Activated CD8-positive, alpha-beta memory T cell treated with anti-CD3 and anti-CD28 coated beads for 48 hours (primary cell): ENCODE results near the gene SH3PXD2A.
"Not testable (repeated sequence)": the region's sequence is repeated elsewhere in the genome, so short reads cannot be mapped to it uniquely, and the experiment has no call there.

Source experiments
- DNase-seq, 3 experiments: peaks; one replicate each; pipeline ENCODE4 v3.0.0-alpha.2; 2020; ENCODE audit warnings: low read depth in 2 of 3, low spot score in 2 of 3

The SH3PXD2A gene

DNA sequence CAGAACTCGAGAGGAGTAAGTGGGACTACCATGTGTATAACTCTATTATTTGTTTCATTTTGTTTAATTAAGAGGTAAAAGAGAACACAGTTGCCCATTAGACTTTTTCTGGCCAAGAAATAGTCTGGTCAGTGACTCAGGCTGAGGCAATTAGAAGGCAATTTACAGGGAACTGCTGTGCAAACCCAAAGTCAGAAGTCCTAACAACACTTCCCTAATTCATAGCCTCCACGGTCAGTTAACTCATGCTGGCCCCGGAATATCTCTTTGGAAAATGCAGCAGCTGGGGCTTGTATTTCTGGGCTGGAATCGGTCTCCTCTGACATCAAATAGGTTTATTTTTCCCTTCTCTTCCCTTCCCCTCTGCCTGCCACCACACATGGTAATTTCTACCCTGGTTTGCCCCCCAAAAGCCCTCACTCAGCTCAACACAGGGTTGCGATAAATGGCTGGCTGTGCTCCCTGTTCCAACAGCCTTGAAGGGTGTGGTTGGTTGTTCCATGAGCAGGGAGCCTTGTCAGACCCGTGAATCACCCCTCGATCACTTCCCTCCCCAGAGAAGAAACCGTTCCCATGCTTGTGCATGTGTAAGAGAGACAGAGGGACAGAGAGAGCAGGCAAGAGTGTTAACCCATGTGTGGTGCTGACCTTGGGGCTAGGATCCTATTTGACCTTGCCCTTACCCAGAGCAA, 5.3 kb downstream of the SH3PXD2A start:
- no peak for DNase-seq

DNA sequence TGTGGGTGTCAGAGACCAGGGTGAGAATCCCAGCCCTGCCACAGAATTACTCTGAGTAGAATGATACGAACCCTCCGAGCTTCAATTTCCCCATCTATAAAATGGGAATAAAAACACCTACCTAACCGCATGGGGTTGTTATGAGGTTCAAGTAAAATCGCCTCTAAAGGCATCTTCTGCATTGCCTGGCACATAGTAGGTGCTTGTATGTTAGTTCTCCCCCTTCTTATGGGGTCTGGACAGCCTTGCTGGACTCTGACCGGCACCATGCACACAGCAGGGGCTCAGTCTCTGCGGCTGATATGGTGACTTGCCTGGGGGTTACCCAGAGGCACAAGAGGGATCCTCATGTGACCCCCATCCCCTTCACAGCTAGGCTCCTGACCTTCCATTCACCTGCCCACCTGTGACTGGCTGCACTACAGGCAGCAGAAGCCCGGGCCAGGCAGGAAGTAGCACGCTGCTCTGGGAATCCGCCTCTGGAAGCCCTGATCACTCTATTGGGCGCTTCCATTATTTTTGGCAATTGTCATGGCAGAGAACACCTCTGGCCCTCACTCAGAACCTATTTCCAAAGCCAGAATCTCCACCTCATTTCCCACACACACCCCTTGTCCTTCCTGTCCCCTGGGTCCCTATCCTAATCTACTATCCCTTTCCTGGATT, 6.0 kb downstream of the SH3PXD2A start:
- no peak for DNase-seq

DNA sequence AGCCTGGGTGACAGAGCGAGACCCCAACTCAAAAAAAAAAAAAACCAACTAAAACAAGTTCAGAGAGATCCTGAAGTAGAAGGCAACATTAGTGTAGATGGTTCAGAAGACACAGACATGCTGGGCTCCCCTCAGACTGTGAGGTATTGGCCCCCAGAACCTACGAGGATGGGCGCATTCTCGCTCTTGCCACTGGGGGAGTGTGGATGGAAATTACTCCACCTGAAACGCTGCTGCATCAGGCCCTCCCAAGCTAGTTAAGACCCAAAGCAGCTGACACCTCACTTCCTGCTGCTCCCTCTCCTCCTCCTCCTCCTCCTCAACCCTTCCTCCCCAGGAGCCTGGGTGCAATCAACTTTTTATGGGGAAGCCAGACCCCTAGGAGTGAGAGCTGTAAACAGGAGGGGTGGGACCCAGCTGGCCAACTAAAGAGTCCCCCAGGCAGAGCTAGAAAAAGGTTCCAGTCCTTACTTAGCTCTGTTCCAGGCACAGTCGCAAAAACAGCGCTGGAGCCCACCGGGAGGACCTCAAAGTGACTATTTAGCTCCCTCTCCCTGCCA, 7.4 kb downstream of the SH3PXD2A start:
- no peak for DNase-seq

- DNase-seq, result no peak
Observed at GRCh38 chr10:103847346-103847745, 8.0 kb downstream of the SH3PXD2A start.

DNA sequence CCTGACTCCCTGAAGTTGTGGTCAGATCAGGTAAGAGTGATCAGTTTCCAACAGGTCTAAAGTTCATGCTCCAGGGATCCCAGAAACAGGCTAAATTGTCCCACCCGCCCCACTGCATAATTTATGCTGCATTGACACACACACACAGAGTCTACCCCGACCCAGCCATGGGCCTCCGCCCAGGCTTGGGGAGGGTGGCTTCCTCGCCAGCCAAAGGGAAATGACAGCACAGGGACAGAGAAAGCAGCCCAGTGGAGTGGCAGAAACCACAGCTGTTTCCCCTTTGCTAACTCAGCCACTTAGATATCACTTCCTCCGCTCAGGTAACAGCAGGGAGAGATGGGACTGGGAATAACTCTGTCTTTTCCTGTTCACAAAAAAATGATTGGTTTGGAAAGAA, 9.4 kb downstream of the SH3PXD2A start:
- DNase-seq, result no peak

- not testable (repeated sequence) for DNase-seq
Observed at GRCh38 chr10:103845346-103845745, 10.0 kb downstream of the SH3PXD2A start.

- no peak for DNase-seq
Observed at GRCh38 chr10:103843854-103844570, 11.4 kb downstream of the SH3PXD2A start.

DNA sequence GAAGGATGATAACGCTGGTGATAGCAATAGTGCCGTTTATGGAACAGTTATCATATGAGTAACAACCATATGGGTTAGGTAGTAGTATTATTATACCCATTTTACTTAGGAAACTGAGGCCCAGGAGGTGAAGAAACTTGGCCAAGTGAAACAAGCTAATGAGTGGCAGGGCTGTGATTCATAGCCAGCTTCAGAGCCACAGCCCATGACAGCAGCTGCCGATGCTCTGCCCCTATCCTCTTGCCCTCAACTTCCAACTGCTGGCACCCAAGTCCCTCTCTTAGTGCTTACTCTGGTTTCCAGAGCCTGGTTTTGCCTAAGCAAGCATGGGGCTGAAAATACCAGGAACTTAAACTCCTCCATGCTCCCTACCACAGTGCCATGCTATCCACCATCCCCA, 12.3 kb downstream of the SH3PXD2A start:
- no peak for DNase-seq

DNA sequence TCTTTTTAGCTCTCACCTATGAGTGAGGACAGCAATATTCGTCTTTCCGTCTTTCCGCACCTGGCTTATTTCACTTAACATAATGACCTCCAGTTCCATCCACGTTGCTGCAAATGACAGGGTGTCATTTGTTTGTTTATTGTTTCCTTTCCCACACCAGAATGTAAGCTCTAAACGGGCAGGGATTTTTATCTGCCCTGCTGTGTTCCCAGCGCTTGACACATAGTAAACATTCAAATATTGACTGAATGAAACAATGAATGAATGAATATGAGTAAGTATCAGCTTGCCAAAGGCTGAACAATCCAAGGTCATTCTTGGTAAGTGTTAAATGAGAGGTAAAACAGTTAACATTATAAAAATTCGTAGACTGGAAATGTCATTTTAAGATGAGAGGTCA, 12.8 kb downstream of the SH3PXD2A start:
- no peak for DNase-seq

- DNase-seq, result no peak
Observed at GRCh38 chr10:103841519-103841918, 13.9 kb downstream of the SH3PXD2A start.

DNA sequence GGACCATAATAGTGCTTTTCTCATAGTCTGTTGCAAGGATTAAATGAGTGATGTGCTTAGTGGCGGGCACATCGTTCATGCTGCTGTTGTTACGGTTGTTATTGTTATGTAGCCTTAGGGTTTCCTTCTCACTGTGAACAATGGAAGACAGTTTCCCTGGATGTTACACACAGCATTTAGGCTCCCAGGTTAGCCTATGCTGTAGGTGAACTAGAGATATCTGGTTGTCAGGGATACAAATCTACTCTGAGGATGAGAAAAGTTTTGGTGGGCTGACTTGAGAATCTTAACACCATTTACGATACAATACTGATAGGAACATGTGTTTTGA, 14.7 kb downstream of the SH3PXD2A start:
- DNase-seq, result no peak

DNA sequence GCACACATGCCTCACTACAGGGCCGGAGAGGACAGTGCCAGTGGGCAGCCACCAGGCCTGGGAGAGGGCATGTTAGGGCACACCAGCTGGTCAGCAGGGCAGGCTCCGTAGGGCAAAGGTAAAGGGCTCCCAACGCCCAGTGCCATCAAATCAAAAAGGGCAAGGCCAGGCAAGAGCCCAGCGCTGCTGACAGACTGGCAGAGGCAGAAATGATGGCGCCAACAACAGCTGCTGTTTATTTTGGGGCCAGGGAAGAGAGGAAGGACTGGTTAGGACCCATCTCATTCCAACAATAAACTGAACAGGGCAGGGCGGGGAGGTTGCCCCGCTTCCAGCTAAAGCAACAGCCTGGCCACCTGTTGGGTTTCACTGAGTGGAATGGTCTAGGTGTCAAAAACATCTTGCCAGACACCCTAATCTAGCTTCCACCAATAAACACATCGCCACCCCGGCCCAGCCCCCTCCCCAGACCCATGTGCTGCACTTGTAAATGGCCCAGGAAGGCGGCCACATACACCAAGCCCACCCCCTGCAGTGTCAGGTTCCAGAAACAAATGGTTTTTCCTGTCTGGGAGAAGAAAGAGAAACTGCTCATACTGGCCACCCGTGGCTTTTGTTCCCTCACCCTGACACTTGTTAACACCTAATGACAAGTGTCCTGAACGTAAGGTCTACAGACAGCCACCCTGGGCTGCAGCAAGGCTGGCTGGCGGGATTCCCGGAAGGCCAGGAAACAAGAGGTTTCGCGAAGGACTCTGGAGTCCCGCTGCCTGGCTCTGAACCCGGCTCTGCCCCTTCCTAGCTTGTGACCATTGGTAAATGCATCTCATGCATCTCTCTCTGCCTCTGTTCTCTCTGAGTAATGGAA, 15.3 kb downstream of the SH3PXD2A start:
- DNase-seq, result no peak

- no peak for DNase-seq
Observed at GRCh38 chr10:103839519-103839871, 15.9 kb downstream of the SH3PXD2A start.

GRCh38 chr10:103838862-103839518, 16.4 kb downstream of the SH3PXD2A start:
- no peak for DNase-seq

- DNase-seq, result no peak
Observed at GRCh38 chr10:103838070-103838395, 17.3 kb downstream of the SH3PXD2A start.

- no peak for DNase-seq
Observed at GRCh38 chr10:103837370-103838069, 17.9 kb downstream of the SH3PXD2A start.

DNA sequence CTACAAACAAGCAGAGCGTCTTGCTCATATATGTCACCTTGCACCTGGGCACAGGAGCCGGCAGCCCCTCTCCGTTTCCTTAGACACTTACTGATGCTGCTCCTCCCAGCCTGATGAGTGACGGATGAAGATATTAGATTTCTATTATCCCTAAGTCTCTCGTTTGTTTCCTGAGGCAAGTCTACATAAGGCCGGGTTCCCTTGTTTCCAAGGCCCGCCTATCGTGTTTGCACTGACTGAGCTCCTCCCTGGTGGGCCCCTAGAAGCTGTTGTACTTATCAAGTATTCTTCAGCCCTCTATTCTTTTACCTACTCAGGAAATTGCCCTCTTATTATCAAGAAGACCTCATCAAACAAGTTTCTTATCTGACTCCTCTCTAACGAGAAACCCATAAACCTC, 18.5 kb downstream of the SH3PXD2A start:
- no peak for DNase-seq

- DNase-seq, result no peak
Observed at GRCh38 chr10:103836273-103836672, 19.1 kb downstream of the SH3PXD2A start.

DNA sequence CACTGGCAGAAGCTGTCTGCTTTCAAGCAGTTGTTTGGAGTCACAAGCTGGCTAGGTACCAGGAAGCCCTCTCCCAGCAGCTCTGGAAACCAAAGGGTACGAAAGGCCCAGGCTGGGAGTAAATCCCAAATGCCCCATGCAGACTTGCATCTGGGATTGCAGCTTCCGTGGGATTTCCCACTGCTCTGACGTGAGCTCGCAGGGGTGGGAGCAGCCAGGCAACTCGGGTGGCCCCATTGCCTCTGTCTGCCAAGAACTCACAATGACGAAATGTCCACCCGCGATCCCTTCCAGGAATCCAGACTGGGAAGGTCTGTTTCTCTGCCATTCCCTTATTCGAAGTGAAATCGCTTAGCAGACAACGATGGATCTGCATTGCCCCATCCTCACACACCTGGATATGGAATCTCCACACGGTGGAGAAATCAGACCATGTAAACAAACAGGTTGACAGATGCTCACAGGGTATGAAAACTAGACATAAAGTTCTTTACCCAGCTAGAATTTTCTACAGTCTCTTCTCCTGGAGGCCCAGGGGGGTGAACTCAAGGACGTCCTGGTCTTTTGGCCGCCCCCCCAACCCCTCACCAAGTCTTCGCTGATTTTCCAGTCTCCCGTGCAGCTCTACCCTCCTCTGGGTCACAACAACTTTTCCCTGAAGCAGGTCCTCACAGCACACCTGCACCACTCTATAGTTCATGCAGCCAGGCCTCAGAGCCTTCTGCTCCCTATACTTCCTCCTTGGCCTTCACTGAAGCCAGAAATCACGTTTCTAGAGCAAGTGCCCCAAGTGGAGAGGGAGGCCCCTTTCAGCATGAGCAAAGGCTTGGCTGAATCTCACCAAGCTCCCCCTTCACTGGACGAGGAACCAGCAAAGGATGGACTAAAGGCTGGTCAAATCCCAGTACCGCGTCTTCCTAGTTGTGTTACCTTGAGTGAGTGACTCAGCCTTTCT, 20.0 kb downstream of the SH3PXD2A start:
- DNase-seq, result no peak
